Smooth muscle cell (in vitro differentiated cells): ENCODE data around the gene ZBTB11. TPM values are rescaled to one million over a fixed set of nuclear protein-coding genes. Genes with fewer than 3 reads are reported as not detected.

Experiments used
- DNase-seq: peaks from one replicate; lab custom pipeline; 2025; ENCODE audit not compliant: unreplicated experiment; lab: John Stamatoyannopoulos, UW
- H2AFZ ChIP-seq: fragments of 200-600 bp; sonication (generic); 2 replicates; pipeline ENCODE4 v1.6.0; 2016; ENCODE audit warnings: antibody characterized with exemption, low read depth, mild to moderate bottlenecking
- H3F3A ChIP-seq: fragments of 200-600 bp; sonication (generic); 2 replicates; pipeline ENCODE4 v1.6.0; 2017; ENCODE audit warnings: antibody characterized with exemption, low read depth
- H3K27ac ChIP-seq: fragments of 200-600 bp; sonication (generic); 2 replicates; pipeline ENCODE4 v1.5.1; 2016; ENCODE audit warnings: low read depth, mild to moderate bottlenecking
- H3K27me3 ChIP-seq: fragments of 200-600 bp; sonication (generic); 2 replicates; pipeline ENCODE4 v1.6.1; 2016; ENCODE audit warnings: low read depth, mild to moderate bottlenecking
- H3K36me3 ChIP-seq: fragments of 200-600 bp; sonication (generic); 2 replicates; pipeline ENCODE4 v1.5.1; 2016; ENCODE audit warnings: low read depth
- H3K4me1 ChIP-seq: fragments of 200-600 bp; sonication (generic); 2 replicates; pipeline ENCODE4 v1.5.1; 2016; ENCODE audit warnings: low read depth
- H3K4me2 ChIP-seq: fragments of 200-600 bp; sonication (generic); 2 replicates; pipeline ENCODE4 v1.6.0; 2016; ENCODE audit warnings: mild to moderate bottlenecking
- H3K4me3 ChIP-seq: fragments of 200-600 bp; sonication (generic); 2 replicates; pipeline ENCODE4 v1.5.1; 2016; ENCODE audit warnings: mild to moderate bottlenecking
- H3K79me2 ChIP-seq: fragments of 200-600 bp; sonication (generic); 2 replicates; pipeline ENCODE4 v1.6.0; 2016; ENCODE audit warnings: low read depth, mild to moderate bottlenecking
- H3K9ac ChIP-seq: fragments of 200-600 bp; sonication (generic); 2 replicates; pipeline ENCODE4 v1.6.0; 2016; ENCODE audit warnings: low read depth
- H3K9me3 ChIP-seq: fragments of 200-600 bp; sonication (generic); replicated peaks from 2 replicates; pipeline ENCODE4 v1.5.1; 2016; ENCODE audit warnings: low read depth
- H4K20me1 ChIP-seq: fragments of 200-600 bp; sonication (generic); 2 replicates; pipeline ENCODE4 v1.6.0; 2016; ENCODE audit warnings: low read depth
- WGBS: methylation state at CpG from one replicate; pipeline ENCODE4 v1.1.7; 2016; ENCODE audit warnings: low lambda C conversion rate; 5-methylcytosine and 5-hydroxymethylcytosine counted together
- polyA plus RNA-seq: library from polyadenylated mRNA; unstranded; fragments of >200 nt; fragmentation: Nextera tagmentation; extraction: Ambion mirVana; gene quantifications from 2 replicates; pipeline ENCODE4 v1.2.1, GENCODE V29; 2016
- total RNA-seq: library from RNA; depleted of rRNA; stranded (reverse); fragments of >200 nt; gene quantifications from 2 replicates; pipeline ENCODE4 v1.2.3, GENCODE V29; 2014
- TF ChIP-seq, protein P1 (sequence below): fragments of 200-600 bp; sonication (generic); IDR thresholded peaks from 2 replicates; pipeline ENCODE4 v1.5.1; 2017; ENCODE audit warnings: borderline replicate concordance, mild to moderate bottlenecking, antibody characterized with exemption; ENCODE audit not compliant: insufficient read depth, poor library complexity, severe bottlenecking

The ZBTB11 gene
- total and polyA plus RNA-seq, 2 experiments from 2014 or later = 9.1 to 33.7 TPM

DNA sequence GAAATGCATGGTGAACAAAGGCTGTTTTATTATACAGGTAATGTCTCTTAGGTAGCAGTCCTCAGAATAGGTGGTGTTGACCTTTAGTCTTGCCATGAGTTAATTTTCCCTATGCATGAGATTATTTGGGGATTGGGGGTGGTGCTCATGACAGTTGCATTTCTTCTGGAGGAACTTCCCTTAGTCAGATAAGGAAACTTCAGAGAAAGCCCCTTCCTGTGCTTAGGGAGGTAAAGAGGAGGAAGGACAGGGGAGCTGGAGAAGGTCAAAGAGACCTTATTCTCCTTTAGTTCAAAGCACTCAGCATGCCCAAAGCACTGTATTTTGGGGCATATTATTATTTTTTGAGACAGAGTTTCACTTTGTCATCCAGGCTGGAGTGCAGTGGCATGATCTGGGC is 47.7 kb downstream of the ZBTB11 start:
- Histone ChIP-seq H3K4me3 (no peak overlapping the region), H3K9me3 (no peaks in the 10 kb centered on the region), H3K4me1 (no peaks in the 10 kb centered on the region), H3K4me2 (no peak overlapping the region), H2AFZ (no peak overlapping the region), H3K9ac (no peak overlapping the region), H3K36me3 (no peaks in the 10 kb centered on the region), H4K20me1 (no peaks in the 10 kb centered on the region), H3K79me2 (no peaks in the 10 kb centered on the region), H3F3A (no peaks in the 10 kb centered on the region), H3K27me3 (no peaks in the 10 kb centered on the region), H3K27ac (no peak overlapping the region)
- TF ChIP-seq, protein P1, sequence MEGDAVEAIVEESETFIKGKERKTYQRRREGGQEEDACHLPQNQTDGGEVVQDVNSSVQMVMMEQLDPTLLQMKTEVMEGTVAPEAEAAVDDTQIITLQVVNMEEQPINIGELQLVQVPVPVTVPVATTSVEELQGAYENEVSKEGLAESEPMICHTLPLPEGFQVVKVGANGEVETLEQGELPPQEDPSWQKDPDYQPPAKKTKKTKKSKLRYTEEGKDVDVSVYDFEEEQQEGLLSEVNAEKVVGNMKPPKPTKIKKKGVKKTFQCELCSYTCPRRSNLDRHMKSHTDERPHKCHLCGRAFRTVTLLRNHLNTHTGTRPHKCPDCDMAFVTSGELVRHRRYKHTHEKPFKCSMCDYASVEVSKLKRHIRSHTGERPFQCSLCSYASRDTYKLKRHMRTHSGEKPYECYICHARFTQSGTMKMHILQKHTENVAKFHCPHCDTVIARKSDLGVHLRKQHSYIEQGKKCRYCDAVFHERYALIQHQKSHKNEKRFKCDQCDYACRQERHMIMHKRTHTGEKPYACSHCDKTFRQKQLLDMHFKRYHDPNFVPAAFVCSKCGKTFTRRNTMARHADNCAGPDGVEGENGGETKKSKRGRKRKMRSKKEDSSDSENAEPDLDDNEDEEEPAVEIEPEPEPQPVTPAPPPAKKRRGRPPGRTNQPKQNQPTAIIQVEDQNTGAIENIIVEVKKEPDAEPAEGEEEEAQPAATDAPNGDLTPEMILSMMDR = no peak
- no peak for DNase-seq

DNA sequence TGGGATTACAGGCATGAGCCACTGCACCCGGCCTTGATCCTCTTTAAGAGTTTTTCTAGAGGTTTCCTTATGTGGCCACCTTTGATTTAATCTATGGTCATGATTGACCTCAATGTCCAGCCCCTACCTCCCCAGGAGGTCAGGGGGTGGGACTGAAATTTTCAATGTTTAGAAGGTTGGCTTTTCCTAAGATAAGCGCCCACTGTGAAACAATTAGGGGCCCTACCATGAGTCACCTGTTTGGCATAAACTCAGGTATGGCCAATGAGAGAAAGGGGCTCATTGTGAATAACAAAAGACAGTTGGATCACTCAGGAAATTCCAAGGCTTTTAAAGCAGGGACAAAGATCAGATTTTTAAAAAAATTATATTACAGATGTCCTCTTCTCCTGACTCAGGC is 51.1 kb downstream of the ZBTB11 start:
- Histone ChIP-seq H2AFZ (no peak overlapping the region), H3K36me3 (no peaks in the 10 kb centered on the region), H4K20me1 (no peaks in the 10 kb centered on the region), H3F3A (no peaks in the 10 kb centered on the region), H3K9ac (no peak overlapping the region), H3K27ac (no peak overlapping the region), H3K4me2 (no peak overlapping the region), H3K9me3 (no peaks in the 10 kb centered on the region), H3K4me3 (no peak overlapping the region), H3K79me2 (no peaks in the 10 kb centered on the region), H3K4me1 (no peaks in the 10 kb centered on the region), H3K27me3 (no peaks in the 10 kb centered on the region)
- TF ChIP-seq, protein P1 = no peak
- no peak for DNase-seq
- 89% methylated on average over 2 of the region's 2 CpGs for WGBS

DNA sequence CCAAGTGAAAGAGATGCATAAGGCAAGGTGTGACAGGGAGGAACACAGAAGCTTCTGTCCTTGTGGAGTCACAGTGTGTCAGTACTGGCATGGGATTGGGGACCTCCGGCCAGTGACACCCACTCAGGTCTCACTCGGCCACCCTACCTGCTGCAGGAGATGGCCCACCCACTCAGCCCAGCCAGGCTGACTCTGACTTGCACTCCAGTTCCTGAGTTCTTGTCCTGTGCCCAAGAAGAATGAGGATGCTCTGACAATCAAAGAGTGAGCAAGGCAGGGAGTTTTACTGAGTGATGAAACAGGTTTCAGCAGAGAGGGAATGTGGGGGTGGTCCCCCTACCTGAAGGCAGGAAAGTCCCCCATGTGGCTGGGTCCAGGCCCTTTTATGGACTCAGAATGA is 52.1 kb downstream of the ZBTB11 start:
- Histone ChIP-seq H3K27ac (no peak overlapping the region), H3K9me3 (no peaks in the 10 kb centered on the region), H3K4me2 (no peak overlapping the region), H3K36me3 (no peaks in the 10 kb centered on the region), H2AFZ (no peak overlapping the region), H3K4me3 (no peak overlapping the region), H3K9ac (no peak overlapping the region), H3K4me1 (no peaks in the 10 kb centered on the region), H3F3A (no peaks in the 10 kb centered on the region), H4K20me1 (no peaks in the 10 kb centered on the region), H3K27me3 (no peaks in the 10 kb centered on the region), H3K79me2 (no peaks in the 10 kb centered on the region)
- DNase-seq = no peak
- TF ChIP-seq, protein P1 = no peak
- 90% methylated on average over 2 of the region's 2 CpGs for WGBS

DNA sequence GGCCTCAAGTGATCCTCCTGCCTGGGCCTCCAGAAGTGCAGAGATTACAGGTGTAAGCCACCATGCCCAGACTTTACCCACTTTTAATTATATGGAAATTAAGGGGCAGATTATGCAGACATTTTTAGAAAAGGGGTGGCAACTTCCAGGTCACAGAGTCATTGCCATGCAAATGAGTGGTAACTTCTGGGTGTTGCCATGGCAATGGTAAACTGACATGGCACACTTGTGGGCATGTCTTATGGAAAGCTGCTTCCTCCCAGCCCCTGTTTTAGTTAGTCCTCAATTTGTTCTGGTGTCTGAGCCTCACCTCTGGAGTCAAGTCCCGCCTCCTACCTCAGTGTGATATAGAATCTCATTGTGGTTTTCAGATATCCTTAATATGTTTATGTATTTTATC is 53.3 kb downstream of the ZBTB11 start:
- no peaks in the 10 kb centered on the region for H3K36me3 ChIP-seq
- no peaks in the 10 kb centered on the region for H3F3A ChIP-seq
- H2AFZ ChIP-seq = no peak overlapping the region
- H3K4me1 ChIP-seq = no peaks in the 10 kb centered on the region
- DNase-seq = no peak
- no peak overlapping the region for H3K9ac ChIP-seq
- WGBS = 100% methylated on average over 1 of the region's 1 CpG
- H3K9me3 ChIP-seq = no peaks in the 10 kb centered on the region
- no peak overlapping the region for H3K27ac ChIP-seq
- H4K20me1 ChIP-seq = no peaks in the 10 kb centered on the region
- no peak overlapping the region for H3K4me3 ChIP-seq
- no peak overlapping the region for H3K4me2 ChIP-seq
- TF ChIP-seq, protein P1 = no peak
- H3K79me2 ChIP-seq = no peaks in the 10 kb centered on the region
- no peaks in the 10 kb centered on the region for H3K27me3 ChIP-seq
